Cortex of kidney (tissue), 1 donor: ENCODE data around the gene BICRA.

Experiments used
- DNase-seq: peaks from one replicate; lab custom pipeline; 2025; lab: John Stamatoyannopoulos, UW

The BICRA gene

GRCh38 chr19:47601180-47601904 is 7.6 kb upstream of the BICRA start:
- DNase-seq: no peak

GRCh38 chr19:47603706-47604565 is 5.0 kb upstream of the BICRA start:
- no peak for DNase-seq

GRCh38 chr19:47607564-47608073 is 1.3 kb upstream of the BICRA start:
- DNase-seq: no peak

- DNase-seq: no peak
Observed at GRCh38 chr19:47608074-47608918, 638 bp upstream of the BICRA start.

- no peak for DNase-seq
Observed at GRCh38 chr19:47609906-47610894, 1.3 kb downstream of the BICRA start.

- no peak for DNase-seq
Observed at GRCh38 chr19:47610902-47611301, 2.0 kb downstream of the BICRA start.

GRCh38 chr19:47613165-47614020 is 4.5 kb downstream of the BICRA start:
- DNase-seq: no peak

GRCh38 chr19:47614021-47614295 is 5.0 kb downstream of the BICRA start:
- DNase-seq: no peak

- no peak for DNase-seq
Observed at GRCh38 chr19:47614559-47614958, 5.6 kb downstream of the BICRA start.

GRCh38 chr19:47615230-47615629 is 6.3 kb downstream of the BICRA start:
- no peak for DNase-seq

- DNase-seq: no peak
Observed at GRCh38 chr19:47615714-47616113, 6.8 kb downstream of the BICRA start.

GRCh38 chr19:47618771-47619170 is 9.8 kb downstream of the BICRA start:
- DNase-seq: no peak

- no peak for DNase-seq
Observed at GRCh38 chr19:47619763-47620162, 10.8 kb downstream of the BICRA start.

- no peak for DNase-seq
Observed at GRCh38 chr19:47623151-47623920, 14.4 kb downstream of the BICRA start.

GRCh38 chr19:47623921-47624391 is 15.0 kb downstream of the BICRA start:
- no peak for DNase-seq

- no peak for DNase-seq
Observed at GRCh38 chr19:47625650-47626049, 16.7 kb downstream of the BICRA start.

- DNase-seq: no peak
Observed at GRCh38 chr19:47626238-47626637, 17.3 kb downstream of the BICRA start.

GRCh38 chr19:47628078-47628771 is 19.3 kb downstream of the BICRA start:
- no peak for DNase-seq

- DNase-seq: no peak
Observed at GRCh38 chr19:47630594-47630993, 21.7 kb downstream of the BICRA start.
